ENCODE measurements around the gene HPSE. TPM values are rescaled to one million over a fixed set of nuclear protein-coding genes. Genes with fewer than 3 reads are reported as not detected.
"Not testable (repeated sequence)": the region's sequence is repeated elsewhere in the genome, so short reads cannot be mapped to it uniquely, and the experiment has no call there.

The HPSE gene
- total RNA-seq, 1 experiment from 2014 or later, result 0.28 TPM

- no peak for DNase-seq (ENCODE audit: low spot score)
Measured at GRCh38 chr4:83335701-83336100, 1.1 kb upstream of the HPSE start.

- DNase-seq (ENCODE audit: low spot score), result no peak
Measured at GRCh38 chr4:83331956-83332355, 2.7 kb downstream of the HPSE start.

- no peak for DNase-seq (ENCODE audit: low spot score)
Measured at GRCh38 chr4:83329521-83330110, 5.0 kb downstream of the HPSE start.

GRCh38 chr4:83328521-83329187 is 6.0 kb downstream of the HPSE start:
- DNase-seq (ENCODE audit: low spot score), result peak; percentile 43

- no peak for DNase-seq (ENCODE audit: low spot score)
Measured at GRCh38 chr4:83326546-83326945, 8.1 kb downstream of the HPSE start.

GRCh38 chr4:83325306-83325705 is 9.3 kb downstream of the HPSE start:
- not testable (repeated sequence) for DNase-seq (ENCODE audit: low spot score)

- no peak for DNase-seq (ENCODE audit: low spot score)
Measured at GRCh38 chr4:83323136-83323535, 11.5 kb downstream of the HPSE start.

GRCh38 chr4:83320548-83320947 is 14.1 kb downstream of the HPSE start:
- no peak for DNase-seq (ENCODE audit: low spot score)

- no peak for DNase-seq (ENCODE audit: low spot score)
Measured at GRCh38 chr4:83318666-83319065, 16.0 kb downstream of the HPSE start.

- no peak for DNase-seq (ENCODE audit: low spot score)
Measured at GRCh38 chr4:83317671-83318070, 17.0 kb downstream of the HPSE start.

- no peak for DNase-seq (ENCODE audit: low spot score)
Measured at GRCh38 chr4:83316459-83317165, 18.0 kb downstream of the HPSE start.

- DNase-seq (ENCODE audit: low spot score), result no peak
Measured at GRCh38 chr4:83315341-83315870, 19.2 kb downstream of the HPSE start.

- no peak for DNase-seq (ENCODE audit: low spot score)
Measured at GRCh38 chr4:83308672-83309071, 26.0 kb downstream of the HPSE start.

- no peak for DNase-seq (ENCODE audit: low spot score)
Measured at GRCh38 chr4:83307920-83308319, 26.7 kb downstream of the HPSE start.

- no peak for DNase-seq (ENCODE audit: low spot score)
Measured at GRCh38 chr4:83305187-83305586, 29.5 kb downstream of the HPSE start.

- DNase-seq (ENCODE audit: low spot score), result no peak
Measured at GRCh38 chr4:83297548-83298260, 36.9 kb downstream of the HPSE start.

- no peak for DNase-seq (ENCODE audit: low spot score)
Measured at GRCh38 chr4:83293305-83294046, 41.2 kb downstream of the HPSE start.

- DNase-seq (ENCODE audit: low spot score), result not testable (repeated sequence)
Measured at GRCh38 chr4:83290059-83290774, 44.4 kb downstream of the HPSE start.

- DNase-seq (ENCODE audit: low spot score), result not testable (repeated sequence)
Measured at GRCh38 chr4:83288381-83288780, 46.3 kb downstream of the HPSE start.

GRCh38 chr4:83285055-83285407 is 49.6 kb downstream of the HPSE start:
- peak; percentile 42 for DNase-seq (ENCODE audit: low spot score)
